Measurements from ENCODE around the gene WDR48.

Gene WDR48

DNA sequence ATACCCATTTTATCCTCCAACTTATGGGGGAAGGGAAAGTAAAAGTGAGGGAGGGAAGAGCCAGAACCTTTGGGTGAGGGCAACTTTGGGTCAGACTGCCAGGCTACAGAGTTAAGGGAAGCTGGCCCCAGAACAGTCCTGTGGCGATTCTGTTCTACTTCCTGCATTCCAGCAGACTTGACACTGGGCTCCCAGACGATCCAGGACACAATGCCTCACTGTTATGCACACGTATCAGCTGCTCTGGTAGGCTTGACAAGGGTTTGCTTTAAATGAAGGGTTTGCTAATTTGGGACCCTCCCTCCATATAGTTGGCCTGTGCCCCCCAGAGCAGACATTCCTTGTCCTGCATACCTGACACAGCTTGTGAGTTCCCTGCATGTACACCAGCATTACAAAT lies 45.0 kb downstream of the WDR48 start:
- no peaks in the 10 kb centered on the region for H3K4me1 ChIP-seq (ENCODE audit: insufficient read depth, low read length, severe bottlenecking)
- H2AFZ ChIP-seq (ENCODE audit: low read length) = no peak overlapping the region
- H3K9ac ChIP-seq (ENCODE audit: low read length) = no peak overlapping the region
- H4K20me1 ChIP-seq (ENCODE audit: insufficient read depth, low read length) = no peaks in the 10 kb centered on the region
- no peaks in the 10 kb centered on the region for H3K9me3 ChIP-seq (ENCODE audit: low read length)
- no peaks in the 10 kb centered on the region for H3K27me3 ChIP-seq (ENCODE audit: insufficient read depth, low read length)
- no peak overlapping the region for H3K4me2 ChIP-seq (ENCODE audit: low read length)
- peaks cover 73% of the 10 kb centered on the region; the same call in 1 of the 2 replicates for H3K36me3 ChIP-seq (ENCODE audit: insufficient read depth, low read length)
- no peak overlapping the region for H3K27ac ChIP-seq (ENCODE audit: low read depth, low read length, poor library complexity, severe bottlenecking)
- TF ChIP-seq, protein P1, sequence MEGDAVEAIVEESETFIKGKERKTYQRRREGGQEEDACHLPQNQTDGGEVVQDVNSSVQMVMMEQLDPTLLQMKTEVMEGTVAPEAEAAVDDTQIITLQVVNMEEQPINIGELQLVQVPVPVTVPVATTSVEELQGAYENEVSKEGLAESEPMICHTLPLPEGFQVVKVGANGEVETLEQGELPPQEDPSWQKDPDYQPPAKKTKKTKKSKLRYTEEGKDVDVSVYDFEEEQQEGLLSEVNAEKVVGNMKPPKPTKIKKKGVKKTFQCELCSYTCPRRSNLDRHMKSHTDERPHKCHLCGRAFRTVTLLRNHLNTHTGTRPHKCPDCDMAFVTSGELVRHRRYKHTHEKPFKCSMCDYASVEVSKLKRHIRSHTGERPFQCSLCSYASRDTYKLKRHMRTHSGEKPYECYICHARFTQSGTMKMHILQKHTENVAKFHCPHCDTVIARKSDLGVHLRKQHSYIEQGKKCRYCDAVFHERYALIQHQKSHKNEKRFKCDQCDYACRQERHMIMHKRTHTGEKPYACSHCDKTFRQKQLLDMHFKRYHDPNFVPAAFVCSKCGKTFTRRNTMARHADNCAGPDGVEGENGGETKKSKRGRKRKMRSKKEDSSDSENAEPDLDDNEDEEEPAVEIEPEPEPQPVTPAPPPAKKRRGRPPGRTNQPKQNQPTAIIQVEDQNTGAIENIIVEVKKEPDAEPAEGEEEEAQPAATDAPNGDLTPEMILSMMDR (IDR thresholded peaks at IDR 0.05; ENCODE audit: low read length) = no peak
- no peak for TF ChIP-seq EZH2 (IDR thresholded peaks at IDR 0.05; ENCODE audit: borderline replicate concordance, low read length)
- no peaks in the 10 kb centered on the region for H3K9me2 ChIP-seq (ENCODE audit: low read depth, low read length)
- no peak overlapping the region for H3K4me3 ChIP-seq (ENCODE audit: low read depth, low read length, poor library complexity, severe bottlenecking)
- H3F3A ChIP-seq (ENCODE audit: insufficient read depth, low read length) = no peaks in the 10 kb centered on the region
- no peaks in the 10 kb centered on the region for H3K79me2 ChIP-seq (ENCODE audit: insufficient read depth, low read length)

DNA sequence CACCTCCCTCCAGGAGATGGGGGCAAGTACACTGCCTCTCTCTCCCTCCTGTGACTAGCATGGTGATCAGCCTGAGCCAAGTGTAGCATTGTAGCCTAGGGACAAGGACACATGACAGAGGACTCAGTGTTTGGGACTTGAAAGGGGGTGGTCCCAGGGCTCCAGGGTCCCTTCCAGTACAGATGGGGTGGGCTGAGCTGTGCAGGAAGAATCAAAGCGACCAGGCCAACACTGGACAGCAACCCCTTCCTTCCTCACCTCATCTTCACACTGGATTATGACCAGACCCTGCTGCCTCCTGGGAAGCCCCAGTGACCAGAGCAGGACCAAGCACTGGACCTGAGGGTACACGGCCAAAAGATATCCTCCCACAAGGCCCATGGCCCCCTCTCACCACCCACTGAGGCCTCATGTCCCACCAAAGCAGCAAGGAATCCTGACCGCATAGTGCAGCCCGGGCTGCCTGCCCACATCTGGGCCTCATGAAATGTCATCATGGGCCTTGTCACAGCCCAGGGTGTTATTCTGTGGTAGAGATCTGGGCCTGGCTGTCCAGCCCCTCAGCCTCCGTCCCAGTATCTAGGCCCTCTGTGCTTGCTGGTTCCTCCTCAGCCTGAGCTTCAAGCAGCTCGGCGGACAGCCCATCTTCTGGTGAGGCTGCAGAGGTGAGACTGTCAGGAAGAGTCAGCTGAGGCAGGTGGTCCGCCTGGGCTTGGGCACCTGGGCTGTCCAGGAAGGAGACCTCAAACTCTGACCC lies 46.1 kb downstream of the WDR48 start:
- H3K9me2 ChIP-seq (ENCODE audit: low read depth, low read length) = no peaks in the 10 kb centered on the region
- H3K9ac ChIP-seq (ENCODE audit: low read length) = no peak overlapping the region
- TF ChIP-seq, protein P1 (IDR thresholded peaks at IDR 0.05; ENCODE audit: low read length) = no peak
- TF ChIP-seq EZH2 (IDR thresholded peaks at IDR 0.05; ENCODE audit: borderline replicate concordance, low read length) = no peak
- H3K4me1 ChIP-seq (ENCODE audit: insufficient read depth, low read length, severe bottlenecking) = no peaks in the 10 kb centered on the region
- H3K27ac ChIP-seq (ENCODE audit: low read depth, low read length, poor library complexity, severe bottlenecking) = no peak overlapping the region
- no peak overlapping the region for H3K4me3 ChIP-seq (ENCODE audit: low read depth, low read length, poor library complexity, severe bottlenecking)
- no peak overlapping the region for H2AFZ ChIP-seq (ENCODE audit: low read length)
- H3K4me2 ChIP-seq (ENCODE audit: low read length) = no peak overlapping the region
- H3F3A ChIP-seq (ENCODE audit: insufficient read depth, low read length) = no peaks in the 10 kb centered on the region
- H3K79me2 ChIP-seq (ENCODE audit: insufficient read depth, low read length) = no peaks in the 10 kb centered on the region
- no peaks in the 10 kb centered on the region for H3K9me3 ChIP-seq (ENCODE audit: low read length)
- H4K20me1 ChIP-seq (ENCODE audit: insufficient read depth, low read length) = no peaks in the 10 kb centered on the region
- no peaks in the 10 kb centered on the region for H3K27me3 ChIP-seq (ENCODE audit: insufficient read depth, low read length)
- H3K36me3 ChIP-seq (ENCODE audit: insufficient read depth, low read length) = peaks cover 67% of the 10 kb centered on the region; the same call in 1 of the 2 replicates

DNA sequence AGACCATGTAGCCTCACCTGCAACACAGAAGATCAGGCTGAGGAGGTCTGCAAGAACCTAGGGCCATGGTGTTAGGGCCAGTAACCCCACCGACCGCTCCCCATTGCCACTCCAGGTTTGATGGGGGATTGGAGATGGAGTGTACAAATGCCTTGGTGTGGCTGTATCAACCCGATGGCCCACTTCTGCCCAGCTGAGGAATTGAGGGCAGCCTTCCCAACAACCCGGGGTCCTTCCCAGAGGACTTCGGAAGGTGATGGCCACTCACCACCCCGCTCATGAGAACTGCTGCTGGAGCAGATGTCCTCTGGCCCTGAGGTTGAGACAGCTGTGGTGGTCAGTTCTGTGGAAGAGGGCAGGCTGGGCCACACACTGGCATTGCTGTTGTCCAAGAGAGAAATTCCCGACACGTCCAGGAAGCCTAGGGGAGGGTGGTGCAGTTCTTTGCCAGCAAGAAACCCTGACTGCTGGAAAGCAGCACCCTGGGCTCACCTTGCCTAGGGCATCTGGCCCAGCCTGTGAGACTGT lies 46.7 kb downstream of the WDR48 start:
- Histone ChIP-seq H3K9me2 (ENCODE audit: low read depth, low read length) (no peaks in the 10 kb centered on the region), H3K9me3 (ENCODE audit: low read length) (no peaks in the 10 kb centered on the region), H3F3A (ENCODE audit: insufficient read depth, low read length) (no peaks in the 10 kb centered on the region), H3K79me2 (ENCODE audit: insufficient read depth, low read length) (no peaks in the 10 kb centered on the region), H2AFZ (ENCODE audit: low read length) (no peak overlapping the region), H3K27ac (ENCODE audit: low read depth, low read length, poor library complexity, severe bottlenecking) (no peak overlapping the region), H3K9ac (ENCODE audit: low read length) (no peak overlapping the region), H3K4me1 (ENCODE audit: insufficient read depth, low read length, severe bottlenecking) (no peaks in the 10 kb centered on the region), H3K36me3 (ENCODE audit: insufficient read depth, low read length) (peaks cover 65% of the 10 kb centered on the region; the same call in 1 of the 2 replicates), H3K4me2 (ENCODE audit: low read length) (no peak overlapping the region), H3K4me3 (ENCODE audit: low read depth, low read length, poor library complexity, severe bottlenecking) (no peak overlapping the region), H4K20me1 (ENCODE audit: insufficient read depth, low read length) (no peaks in the 10 kb centered on the region), H3K27me3 (ENCODE audit: insufficient read depth, low read length) (no peaks in the 10 kb centered on the region)
- TF ChIP-seq EZH2 (IDR thresholded peaks at IDR 0.05; ENCODE audit: borderline replicate concordance, low read length) = no peak
- TF ChIP-seq, protein P1 (IDR thresholded peaks at IDR 0.05; ENCODE audit: low read length) = no peak

Measured in OCI-LY1 (cell line).